K562 (cell line): ENCODE results near the gene ANKS1A. TPM values are rescaled to one million over a fixed set of nuclear protein-coding genes. Genes with fewer than 3 reads are reported as not detected.

ENCODE experiments used
- ATAC-seq: fragments of 200-7000 bp; cut with Tn5 transposase; 3 replicates; pipeline ENCODE4 v1.9.1; 2020; ENCODE audit warnings: moderate library complexity
- BruUV-seq: library from RNA; stranded (reverse); fragments of 400-500 nt; replicated peaks from 2 replicates; lab custom pipeline; 2021; lab: Mats Ljungman, UMichigan
- CTCF ChIA-PET: fragments of 300-600 bp; formaldehyde crosslinking; extraction: SDS; loops from one replicate; lab custom pipeline; 2021; ENCODE audit warnings: low intra/inter-chr PET ratio; lab: Yijun Ruan, JAX
- POLR2A ChIA-PET: fragments of 300-600, 350-650 bp; sonication (Branson Sonifier 250); formaldehyde crosslinking; extraction: SDS; loops from one replicate; lab custom pipeline; 2021; ENCODE audit warnings: antibody characterized with exemption, inconsistent platforms; lab: Yijun Ruan, JAX
- DNase-seq, 4 experiments: peaks; one replicate each; pipeline versions ENCODE4 v3.0.0 to v3.0.0-alpha.2; 2011 to 2018; ENCODE audit warnings: low spot score in 3 of 4, mixed read lengths in 3 of 4; ENCODE audit errors: extremely low read depth in 1 of 4
- FAIRE-seq: peaks from 2 replicates; lab custom pipeline; 2011; peaks lifted over from hg19 to GRCh38; lab: Jason Lieb, UNC
- H2AFZ ChIP-seq: 2 replicates; pipeline ENCODE4 v1.6.0; 2011; ENCODE audit warnings: low read depth, low read length, control low read depth, inconsistent platforms
- H3K27ac ChIP-seq: fragments of 200-600 bp; 3 replicates; pipeline ENCODE4 v1.8.0; 2011; ENCODE audit warnings: low read depth, mild to moderate bottlenecking, control low read depth, inconsistent platforms, low read length, moderate library complexity, mixed read lengths; ENCODE audit errors: extremely low read depth
- H3K27me3 ChIP-seq, 2 experiments: fragments of 300-600 bp in 1 of 2; 2 replicates in 1 of 2; 3 replicates in 1 of 2; pipeline versions ENCODE4 v1.6.0 to v1.8.0; 2011; ENCODE audit warnings: inconsistent platforms in 2 of 2, low read length in 2 of 2, mild to moderate bottlenecking in 1 of 2, mixed read lengths in 1 of 2, moderate library complexity in 1 of 2; ENCODE audit not compliant: control insufficient read depth in 2 of 2, insufficient read depth in 2 of 2
- H3K36me3 ChIP-seq: fragments of 300-600 bp; 3 replicates; pipeline ENCODE4 v1.8.0; 2011; ENCODE audit warnings: mild to moderate bottlenecking, low read length, inconsistent platforms; ENCODE audit not compliant: control insufficient read depth, insufficient read depth
- H3K4me1 ChIP-seq, 2 experiments: fragments of 200-600 bp in 1 of 2; replicated peaks in 1 of 2; 2 replicates in 1 of 2; 3 replicates in 1 of 2; pipeline versions ENCODE4 v1.5.1 to v1.8.0; 2011; ENCODE audit warnings: inconsistent platforms in 2 of 2, low read length in 2 of 2, mild to moderate bottlenecking in 1 of 2, mixed read lengths in 1 of 2, moderate library complexity in 1 of 2; ENCODE audit not compliant: control insufficient read depth in 2 of 2, insufficient read depth in 2 of 2
- H3K4me2 ChIP-seq: 2 replicates; pipeline ENCODE4 v1.6.1; 2011; ENCODE audit warnings: low read length, control low read depth, inconsistent platforms, mixed read lengths; ENCODE audit not compliant: insufficient read depth
- H3K4me3 ChIP-seq: fragments of 200-600 bp; sonication (generic), shearing (Covaris generic); 2 replicates; pipeline ENCODE4 v1.5.1; 2016; ENCODE audit warnings: control low read depth, inconsistent platforms
- H3K79me2 ChIP-seq: fragments of 200-600 bp; 3 replicates; pipeline ENCODE4 v1.8.0; 2011; ENCODE audit warnings: low read length, inconsistent platforms; ENCODE audit not compliant: control insufficient read depth, insufficient read depth
- H3K9ac ChIP-seq, 2 experiments: 2 replicates each; pipeline versions ENCODE4 v1.6.0 to v1.6.1; 2011; ENCODE audit warnings: low read depth in 2 of 2, low read length in 2 of 2, control low read depth in 1 of 2, inconsistent platforms in 1 of 2, mild to moderate bottlenecking in 1 of 2, mixed read lengths in 1 of 2; ENCODE audit not compliant: insufficient read depth in 1 of 2
- H3K9me1 ChIP-seq: one replicate; pipeline ENCODE4 v1.6.0; 2011; ENCODE audit warnings: inconsistent platforms, mild to moderate bottlenecking, low read length, moderate library complexity; ENCODE audit not compliant: control insufficient read depth, insufficient read depth
- H3K9me3 ChIP-seq: replicated peaks from 2 replicates; pipeline ENCODE4 v1.5.1; 2011; ENCODE audit warnings: low read depth, low read length, inconsistent platforms; ENCODE audit not compliant: control insufficient read depth, insufficient read depth
- H4K20me1 ChIP-seq: replicated peaks from 2 replicates; pipeline ENCODE4 v1.6.1; 2011; ENCODE audit warnings: low read length, inconsistent platforms, mixed read lengths; ENCODE audit not compliant: control insufficient read depth, insufficient read depth
- CHD4 ChIP-seq: fragments of 200-600 bp; sonication (generic); IDR thresholded peaks from 3 replicates; pipeline ENCODE4 v1.6.1; 2012; ENCODE audit warnings: low read depth, mild to moderate bottlenecking, mixed read lengths, low read length, inconsistent platforms; ENCODE audit not compliant: insufficient read depth, insufficient replicate concordance, poor library complexity, severe bottlenecking
- E2F6 ChIP-seq, 2 experiments: IDR thresholded peaks; 2 replicates each; pipeline ENCODE4 v1.6.1; 2011; ENCODE audit warnings: borderline replicate concordance in 1 of 2, control low read depth in 1 of 2, low read depth in 1 of 2, low read length in 1 of 2, mild to moderate bottlenecking in 1 of 2, mixed read lengths in 1 of 2, moderate library complexity in 1 of 2; ENCODE audit not compliant: insufficient read depth in 1 of 2, insufficient read length in 1 of 2, poor library complexity in 1 of 2, severe bottlenecking in 1 of 2; ENCODE audit errors: extremely low read depth in 1 of 2
- MAFK ChIP-seq: IDR thresholded peaks from 2 replicates; pipeline ENCODE4 v1.6.1; 2011; ENCODE audit warnings: low read length, improper control_type of control experiment
- SAP30 ChIP-seq: fragments of 200-600 bp; sonication (generic); IDR thresholded peaks from 2 replicates; pipeline ENCODE4 v1.6.1; 2012; ENCODE audit warnings: borderline replicate concordance, low read depth, mild to moderate bottlenecking, moderate library complexity, low read length, control low read depth, inconsistent platforms; ENCODE audit not compliant: insufficient read depth, poor library complexity, severe bottlenecking
- ZNF449 ChIP-seq: fragments of 250-450 bp; sonication (Bioruptor Pico); IDR thresholded peaks from 2 replicates; pipeline ENCODE4 v1.8.0; 2022; ENCODE audit warnings: moderate library complexity, mild to moderate bottlenecking, inconsistent platforms
- ZNF668 ChIP-seq: fragments of 250-450 bp; sonication (Bioruptor Pico); IDR thresholded peaks from 2 replicates; pipeline ENCODE4 v1.8.0; 2022; ENCODE audit warnings: mild to moderate bottlenecking, inconsistent platforms
- WGBS: fragments of 100-300 bp; shearing (Covaris generic); methylation state at CpG from one replicate; pipeline ENCODE4 v1.1.6; 2016; ENCODE audit warnings: low coverage, mixed read lengths; ENCODE audit not compliant: insufficient coverage; ENCODE audit errors: missing lambda C conversion rate; 5-methylcytosine and 5-hydroxymethylcytosine counted together
- in situ Hi-C: fragments of 300-500 bp; cut with MboI; formaldehyde crosslinking; loops from 4 replicates; pipeline ENCODE4 v1.15.0; 2018; ENCODE audit warnings: inconsistent platforms, mixed read lengths
- intact Hi-C: fragments of 100-400 bp; cut with micrococcal nuclease; formaldehyde crosslinking; loops from 2 replicates; pipeline ENCODE4 v1.14.2; 2022
- polyA plus RNA-seq, 8 experiments: library from polyadenylated mRNA; depleted of rRNA in 4 of 8; stranded (reverse) in 5 of 8; unstranded in 3 of 8; fragments of >200 nt; fragmentation: Nextera tagmentation in 2 of 8; fragmentation: Illumina TruSeq in 1 of 8; extraction: Ambion mirVana in 2 of 8; extraction: Trizol in 1 of 8; gene quantifications; 2 replicates each; pipeline versions ENCODE4 v1.2.1 to v1.2.3, GENCODE V29; 2011 to 2014; ENCODE audit warnings: inconsistent platforms in 1 of 8, missing spikeins in 1 of 8
- total RNA-seq, 7 experiments: library from RNA; depleted of rRNA in 6 of 7; stranded (reverse); fragments of >200 nt in 6 of 7; fragmentation: Illumina TruSeq in 2 of 7; extraction: Trizol in 2 of 7; gene quantifications; 2 replicates each; pipeline versions ENCODE4 v1.2.1 to v1.2.3, GENCODE V29; 2011 to 2021; ENCODE audit warnings: low replicate concordance in 1 of 7
- TF ChIP-seq, protein P1 (sequence below): fragments of 250-450 bp; sonication (Bioruptor Pico); IDR thresholded peaks from 2 replicates; pipeline ENCODE4 v1.4.0; 2020; ENCODE audit warnings: borderline replicate concordance
- TF ChIP-seq, protein P2 (sequence below): sonication (generic); formaldehyde crosslinking; IDR thresholded peaks from 2 replicates; pipeline ENCODE4 v1.8.1; 2023; ENCODE audit warnings: mild to moderate bottlenecking, missing genetic modification reagents
- TF ChIP-seq, protein P3 (sequence below): fragments of 250-450 bp; sonication (Bioruptor Pico); IDR thresholded peaks from 2 replicates; pipeline ENCODE4 v1.5.0; 2021

The ANKS1A gene
- total and polyA plus RNA-seq, 9 of the 15 experiments (the other 6 are each of a cell fraction or from before 2014, with no cell fraction given): 1.1 to 13.8 (median 5.3) TPM

- TF ChIP-seq, protein P1, sequence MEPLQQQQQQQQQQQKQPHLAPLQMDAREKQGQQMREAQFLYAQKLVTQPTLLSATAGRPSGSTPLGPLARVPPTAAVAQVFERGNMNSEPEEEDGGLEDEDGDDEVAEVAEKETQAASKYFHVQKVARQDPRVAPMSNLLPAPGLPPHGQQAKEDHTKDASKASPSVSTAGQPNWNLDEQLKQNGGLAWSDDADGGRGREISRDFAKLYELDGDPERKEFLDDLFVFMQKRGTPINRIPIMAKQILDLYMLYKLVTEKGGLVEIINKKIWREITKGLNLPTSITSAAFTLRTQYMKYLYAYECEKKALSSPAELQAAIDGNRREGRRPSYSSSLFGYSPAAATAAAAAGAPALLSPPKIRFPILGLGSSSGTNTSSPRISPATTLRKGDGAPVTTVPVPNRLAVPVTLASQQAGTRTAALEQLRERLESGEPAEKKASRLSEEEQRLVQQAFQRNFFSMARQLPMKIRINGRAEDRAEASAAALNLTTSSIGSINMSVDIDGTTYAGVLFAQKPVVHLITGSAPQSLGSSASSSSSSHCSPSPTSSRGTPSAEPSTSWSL (CRISPR knock-in tag): no peak
- no peak for TF ChIP-seq E2F6 (IDR thresholded peaks at IDR 0.05; ENCODE audit: borderline replicate concordance in 1 of 2, extremely low read depth in 1 of 2, insufficient read depth in 1 of 2, insufficient read length in 1 of 2, low read depth in 1 of 2, low read length in 1 of 2, poor library complexity in 1 of 2, severe bottlenecking in 1 of 2)
Observed at GRCh38 chr6:34875292-34876213, 13.5 kb upstream of the ANKS1A start (continued).

GRCh38 chr6:34876472-34876871 lies 12.6 kb upstream of the ANKS1A start:
- Histone ChIP-seq H3K4me2 (no peak overlapping the region), H3K9ac (no peak overlapping the region), H3K79me2 (no peaks in the 10 kb centered on the region), H4K20me1 (0 out of 2 replicates have a peak, but pooled peaks cover under 1% of the 10 kb centered on the region), H3K9me1 (no peaks in the 10 kb centered on the region), H3K4me3 (no peak overlapping the region), H3K27ac (peak overlapping the region; percentile 5; the same call in 1 of the 3 replicates), H3K4me1 (no peaks in the 10 kb centered on the region; a peak in 1 of 5 replicates), H3K9me3 (no peaks in the 10 kb centered on the region), H2AFZ (no peak overlapping the region), H3K27me3 (no peaks in the 10 kb centered on the region), H3K36me3 (peaks cover 95% of the 10 kb centered on the region)
- ATAC-seq (peak; percentile 12; the same call in 2 of the 3 replicates), FAIRE-seq (no peak), DNase-seq (no peak)
- ChIA-PET CTCF (no interaction called here), POLR2A (interaction anchor here (0.6 to 11.7 kb wide), 3 partner anchors 10 to 62 kb away, joined by 3 to 108 read pairs (median 10); partner anchors contain the start of genes ANKS1A and TAF11)
- intact Hi-C loops: no loop called here
- in situ Hi-C loops: no loop called here
- WGBS: 70% methylated on average over 3 of the region's 3 CpGs
- BruUV-seq: no TSS peak
- TF ChIP-seq, protein P2, sequence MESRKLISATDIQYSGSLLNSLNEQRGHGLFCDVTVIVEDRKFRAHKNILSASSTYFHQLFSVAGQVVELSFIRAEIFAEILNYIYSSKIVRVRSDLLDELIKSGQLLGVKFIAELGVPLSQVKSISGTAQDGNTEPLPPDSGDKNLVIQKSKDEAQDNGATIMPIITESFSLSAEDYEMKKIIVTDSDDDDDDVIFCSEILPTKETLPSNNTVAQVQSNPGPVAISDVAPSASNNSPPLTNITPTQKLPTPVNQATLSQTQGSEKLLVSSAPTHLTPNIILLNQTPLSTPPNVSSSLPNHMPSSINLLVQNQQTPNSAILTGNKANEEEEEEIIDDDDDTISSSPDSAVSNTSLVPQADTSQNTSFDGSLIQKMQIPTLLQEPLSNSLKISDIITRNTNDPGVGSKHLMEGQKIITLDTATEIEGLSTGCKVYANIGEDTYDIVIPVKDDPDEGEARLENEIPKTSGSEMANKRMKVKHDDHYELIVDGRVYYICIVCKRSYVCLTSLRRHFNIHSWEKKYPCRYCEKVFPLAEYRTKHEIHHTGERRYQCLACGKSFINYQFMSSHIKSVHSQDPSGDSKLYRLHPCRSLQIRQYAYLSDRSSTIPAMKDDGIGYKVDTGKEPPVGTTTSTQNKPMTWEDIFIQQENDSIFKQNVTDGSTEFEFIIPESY (CRISPR knock-in tag): no peak
- TF ChIP-seq CHD4: no peak
- no peak for TF ChIP-seq ZNF449 (CRISPR knock-in tag)
- no peak for TF ChIP-seq MAFK
- TF ChIP-seq, protein P3, sequence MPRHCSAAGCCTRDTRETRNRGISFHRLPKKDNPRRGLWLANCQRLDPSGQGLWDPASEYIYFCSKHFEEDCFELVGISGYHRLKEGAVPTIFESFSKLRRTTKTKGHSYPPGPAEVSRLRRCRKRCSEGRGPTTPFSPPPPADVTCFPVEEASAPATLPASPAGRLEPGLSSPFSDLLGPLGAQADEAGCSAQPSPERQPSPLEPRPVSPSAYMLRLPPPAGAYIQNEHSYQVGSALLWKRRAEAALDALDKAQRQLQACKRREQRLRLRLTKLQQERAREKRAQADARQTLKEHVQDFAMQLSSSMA (CRISPR knock-in tag): no peak
- no peak for TF ChIP-seq ZNF668
- TF ChIP-seq SAP30: no peak
